AG10803 (cell line): Measurements from ENCODE around the gene SRPK1.

Source experiments
- DNase-seq: peaks from one replicate; pipeline ENCODE4 v3.0.0; 2010; ENCODE audit warnings: low read depth
- H3K4me3 ChIP-seq: 2 replicates; pipeline ENCODE4 v1.5.1; 2011; ENCODE audit warnings: mild to moderate bottlenecking, low read length, control low read depth
- TF ChIP-seq, protein P1 (sequence below): conservative IDR thresholded peaks from 2 replicates; pipeline ENCODE4 v1.5.1; 2011; ENCODE audit warnings: mild to moderate bottlenecking, low read length, control low read depth, inconsistent platforms

The SRPK1 gene

GRCh38 chr6:35897486-35897885, 23.4 kb downstream of the SRPK1 start:
- no peak overlapping the region for H3K4me3 ChIP-seq
- TF ChIP-seq, protein P1, sequence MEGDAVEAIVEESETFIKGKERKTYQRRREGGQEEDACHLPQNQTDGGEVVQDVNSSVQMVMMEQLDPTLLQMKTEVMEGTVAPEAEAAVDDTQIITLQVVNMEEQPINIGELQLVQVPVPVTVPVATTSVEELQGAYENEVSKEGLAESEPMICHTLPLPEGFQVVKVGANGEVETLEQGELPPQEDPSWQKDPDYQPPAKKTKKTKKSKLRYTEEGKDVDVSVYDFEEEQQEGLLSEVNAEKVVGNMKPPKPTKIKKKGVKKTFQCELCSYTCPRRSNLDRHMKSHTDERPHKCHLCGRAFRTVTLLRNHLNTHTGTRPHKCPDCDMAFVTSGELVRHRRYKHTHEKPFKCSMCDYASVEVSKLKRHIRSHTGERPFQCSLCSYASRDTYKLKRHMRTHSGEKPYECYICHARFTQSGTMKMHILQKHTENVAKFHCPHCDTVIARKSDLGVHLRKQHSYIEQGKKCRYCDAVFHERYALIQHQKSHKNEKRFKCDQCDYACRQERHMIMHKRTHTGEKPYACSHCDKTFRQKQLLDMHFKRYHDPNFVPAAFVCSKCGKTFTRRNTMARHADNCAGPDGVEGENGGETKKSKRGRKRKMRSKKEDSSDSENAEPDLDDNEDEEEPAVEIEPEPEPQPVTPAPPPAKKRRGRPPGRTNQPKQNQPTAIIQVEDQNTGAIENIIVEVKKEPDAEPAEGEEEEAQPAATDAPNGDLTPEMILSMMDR = no peak
- no peak for DNase-seq

GRCh38 chr6:35897036-35897435, 23.9 kb downstream of the SRPK1 start:
- DNase-seq = no peak
- TF ChIP-seq, protein P1 = no peak
- no peak overlapping the region for H3K4me3 ChIP-seq

GRCh38 chr6:35896228-35896627, 24.7 kb downstream of the SRPK1 start:
- no peak for DNase-seq
- H3K4me3 ChIP-seq = no peak overlapping the region
- TF ChIP-seq, protein P1 = no peak

DNA sequence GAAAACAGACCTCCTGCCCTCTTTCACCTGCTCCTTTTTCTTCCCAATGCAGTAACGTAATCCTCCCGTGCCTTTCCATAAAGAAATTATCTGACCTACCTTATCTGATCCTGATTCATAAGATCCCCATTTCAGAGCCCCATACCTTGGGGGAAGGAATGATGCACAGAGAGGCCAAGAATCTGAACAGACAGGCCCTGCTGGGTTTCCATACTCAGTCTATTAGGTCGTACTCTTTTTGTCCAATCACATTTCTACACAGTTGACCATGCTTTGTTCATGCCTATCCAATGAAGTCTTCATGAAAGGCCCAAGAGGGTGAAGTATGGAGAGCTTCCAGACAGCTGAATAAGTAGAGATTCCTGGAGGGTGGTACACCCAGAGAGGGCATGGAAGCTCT, 25.3 kb downstream of the SRPK1 start:
- DNase-seq = no peak
- TF ChIP-seq, protein P1 = no peak
- no peak overlapping the region for H3K4me3 ChIP-seq

- no peak overlapping the region for H3K4me3 ChIP-seq
- no peak for DNase-seq
- TF ChIP-seq, protein P1 = no peak
These were observed 26.1 kb downstream of the SRPK1 start for GRCh38 chr6:35894776-35895175.

DNA sequence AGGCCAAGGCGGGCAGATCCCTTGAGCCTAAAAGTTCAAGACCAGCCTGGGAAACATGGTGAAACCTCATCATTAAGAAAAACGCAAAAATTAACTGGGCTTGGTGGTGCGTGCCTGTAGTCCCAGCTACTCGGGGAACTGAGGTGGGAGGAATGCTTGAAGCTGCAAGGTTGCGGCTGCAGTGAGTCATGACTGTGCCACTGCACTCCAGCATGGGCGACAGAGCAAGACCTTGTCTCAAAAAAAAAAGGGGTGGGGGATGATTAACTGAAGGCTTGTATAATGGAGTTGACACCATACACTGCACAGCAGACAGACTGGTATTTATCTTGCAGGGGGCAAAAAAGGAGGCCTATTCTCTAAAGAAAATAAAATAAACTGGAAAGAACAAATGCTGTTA, 27.7 kb downstream of the SRPK1 start:
- no peak overlapping the region for H3K4me3 ChIP-seq
- TF ChIP-seq, protein P1 = no peak
- DNase-seq = no peak

DNA sequence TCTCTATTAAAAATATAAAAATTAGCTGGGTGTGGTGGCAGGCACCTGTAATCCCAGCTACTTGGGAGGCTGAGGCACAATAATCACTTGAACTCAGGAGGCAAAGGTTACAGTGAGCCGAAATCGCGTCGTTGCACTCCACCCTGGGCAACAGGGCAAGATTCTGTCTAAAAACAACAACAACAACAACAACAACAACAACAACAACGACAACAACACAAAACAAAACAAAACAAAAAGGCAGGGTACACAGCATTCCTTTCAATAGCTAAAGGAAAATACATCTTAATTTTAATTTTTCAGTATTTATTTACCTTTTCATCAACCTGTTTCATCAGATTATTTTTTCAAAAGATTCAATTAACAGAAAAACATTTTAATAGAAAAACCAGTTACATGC, 28.4 kb downstream of the SRPK1 start:
- no peak overlapping the region for H3K4me3 ChIP-seq
- no peak for DNase-seq
- TF ChIP-seq, protein P1 = no peak
